Hematopoietic multipotent progenitor cell treated with erythropoietin and hydrocortisone succinate and interleukin-3 and kit ligand, for 4 days (in vitro differentiated cells): ENCODE measurements around the gene LRRC4.

Source experiments
- DNase-seq: peaks from one replicate; pipeline ENCODE4 v3.0.0-alpha.2; 2015

The LRRC4 gene

GRCh38 chr7:128029405-128029995 is 1.7 kb downstream of the LRRC4 start:
- DNase-seq = no peak

- no peak for DNase-seq
Measured at GRCh38 chr7:128027485-128027980, 3.7 kb downstream of the LRRC4 start.

- no peak for DNase-seq
Measured at GRCh38 chr7:128026551-128026950, 4.7 kb downstream of the LRRC4 start.

- no peak for DNase-seq
Measured at GRCh38 chr7:128025819-128026218, 5.4 kb downstream of the LRRC4 start.

- no peak for DNase-seq
Measured at GRCh38 chr7:128025380-128025779, 5.9 kb downstream of the LRRC4 start.

- no peak for DNase-seq
Measured at GRCh38 chr7:128024151-128024550, 7.1 kb downstream of the LRRC4 start.

- no peak for DNase-seq
Measured at GRCh38 chr7:128022631-128023532, 8.4 kb downstream of the LRRC4 start.

GRCh38 chr7:128021366-128021765 is 9.9 kb downstream of the LRRC4 start:
- DNase-seq = no peak

GRCh38 chr7:128020159-128020558 is 11.1 kb downstream of the LRRC4 start:
- DNase-seq = peak; percentile 67

GRCh38 chr7:128019288-128019687 is 11.9 kb downstream of the LRRC4 start:
- no peak for DNase-seq

- DNase-seq = no peak
Measured at GRCh38 chr7:128017862-128018845, 13.1 kb downstream of the LRRC4 start.

GRCh38 chr7:128017460-128017859 is 13.8 kb downstream of the LRRC4 start:
- no peak for DNase-seq

- DNase-seq = no peak
Measured at GRCh38 chr7:128014811-128015210, 16.4 kb downstream of the LRRC4 start.

GRCh38 chr7:128011131-128011661 is 20.0 kb downstream of the LRRC4 start:
- DNase-seq = no peak

- DNase-seq = peak; percentile 40
Measured at GRCh38 chr7:128010391-128011127, 20.7 kb downstream of the LRRC4 start.

GRCh38 chr7:128008744-128009143 is 22.5 kb downstream of the LRRC4 start:
- DNase-seq = no peak

GRCh38 chr7:128008141-128008540 is 23.1 kb downstream of the LRRC4 start:
- no peak for DNase-seq

GRCh38 chr7:128007303-128007680 is 23.9 kb downstream of the LRRC4 start:
- no peak for DNase-seq

- no peak for DNase-seq
Measured at GRCh38 chr7:128006550-128007302, 24.5 kb downstream of the LRRC4 start.

- no peak for DNase-seq
Measured at GRCh38 chr7:128005759-128006159, 25.5 kb downstream of the LRRC4 start.

- no peak for DNase-seq
Measured at GRCh38 chr7:128005117-128005516, 26.1 kb downstream of the LRRC4 start.
